T47D (cell line): Measurements from ENCODE around the gene RPTOR.

Source experiments
- DNase-seq, 2 experiments: peaks; one replicate each; pipeline versions ENCODE4 v3.0.0 to v3.0.0-alpha.2; 2011 to 2012; ENCODE audit warnings: low read depth in 1 of 2, low spot score in 1 of 2
- JUND ChIP-seq: IDR thresholded peaks from 2 replicates; pipeline ENCODE4 v1.6.1; 2012; ENCODE audit warnings: low read depth
- in situ Hi-C: cut with HindIII; loops from 2 replicates; pipeline ENCODE4 v1.10.0; 2016; ENCODE audit warnings: low sequenced_read_pairs, low pct_unique_long_range_greater_than_20kb

Gene RPTOR

GRCh38 chr17:80749611-80750010 is 205.0 kb downstream of the RPTOR start:
- DNase-seq = no peak
- in situ Hi-C loops = no loop called here
- no peak for TF ChIP-seq JUND

GRCh38 chr17:80750263-80750662 is 205.6 kb downstream of the RPTOR start:
- no peak for TF ChIP-seq JUND
- DNase-seq = no peak
- in situ Hi-C loops = no loop called here

- in situ Hi-C loops = no loop called here
- TF ChIP-seq JUND = no peak
- peak in 1 of 2 experiments; percentile 43 for DNase-seq
These were observed 206.7 kb downstream of the RPTOR start for GRCh38 chr17:80751070-80751945.

- TF ChIP-seq JUND = no peak
- no peak for DNase-seq
- in situ Hi-C loops = no loop called here
These were observed 207.4 kb downstream of the RPTOR start for GRCh38 chr17:80751946-80752581.

GRCh38 chr17:80753685-80754345 is 209.2 kb downstream of the RPTOR start:
- in situ Hi-C loops = no loop called here
- DNase-seq = no peak
- no peak for TF ChIP-seq JUND

- DNase-seq = no peak
- TF ChIP-seq JUND = no peak
- in situ Hi-C loops = no loop called here
These were observed 210.2 kb downstream of the RPTOR start for GRCh38 chr17:80754846-80755245.

GRCh38 chr17:80755650-80756405 is 211.2 kb downstream of the RPTOR start:
- DNase-seq = no peak
- in situ Hi-C loops = no loop called here
- TF ChIP-seq JUND = no peak

GRCh38 chr17:80758481-80759376 is 214.1 kb downstream of the RPTOR start:
- in situ Hi-C loops = no loop called here
- no peak for TF ChIP-seq JUND
- DNase-seq = no peak

GRCh38 chr17:80759377-80759673 is 214.7 kb downstream of the RPTOR start:
- in situ Hi-C loops = no loop called here
- DNase-seq = no peak
- TF ChIP-seq JUND = no peak

- in situ Hi-C loops = no loop called here
- DNase-seq = peak; percentile 75 to 95
- TF ChIP-seq JUND = no peak
These were observed 215.9 kb downstream of the RPTOR start for GRCh38 chr17:80760511-80760911.

GRCh38 chr17:80761110-80761871 is 216.7 kb downstream of the RPTOR start:
- no peak for TF ChIP-seq JUND
- no peak for DNase-seq
- in situ Hi-C loops = no loop called here
